Measurements from ENCODE around the gene SPATA13.

Gene SPATA13

GRCh38 chr13:24356270-24356669 is 195.8 kb downstream of the SPATA13 start:
- in situ Hi-C loops (cut with HindIII; ENCODE audit: low pct_ligation_motif_present, low pct_unique_long_range_greater_than_20kb, low sequenced_read_pairs) = no loop called here
- DNase-seq = no peak

Data from ACHN (cell line).